ENCODE results near the gene TMEM53.

TMEM53 gene

GRCh38 chr1:44646261-44647110 lies 27.8 kb downstream of the TMEM53 start:
- DNase-seq: no peak

GRCh38 chr1:44645476-44646244 lies 28.6 kb downstream of the TMEM53 start:
- DNase-seq: no peak

DNA sequence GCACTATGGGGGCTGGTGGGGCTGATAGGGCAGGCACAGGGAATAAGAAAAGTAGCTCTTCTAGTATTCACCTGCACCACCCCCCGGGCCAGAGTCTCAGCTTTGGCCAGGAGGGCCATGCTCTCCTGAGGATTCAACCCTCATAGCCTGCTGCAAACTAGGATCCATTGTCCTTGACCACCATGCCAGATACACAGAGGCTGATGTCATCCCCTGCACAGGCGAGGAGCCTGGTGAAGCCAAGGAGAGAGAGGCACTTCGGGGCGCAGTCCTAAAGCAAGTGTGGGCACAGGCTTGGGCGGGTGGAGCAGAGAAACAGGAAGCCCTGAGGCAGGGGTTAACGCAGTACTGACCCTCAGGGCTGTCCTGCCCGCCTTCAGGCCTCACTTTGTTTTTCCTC lies 29.5 kb downstream of the TMEM53 start:
- no peak for DNase-seq

DNA sequence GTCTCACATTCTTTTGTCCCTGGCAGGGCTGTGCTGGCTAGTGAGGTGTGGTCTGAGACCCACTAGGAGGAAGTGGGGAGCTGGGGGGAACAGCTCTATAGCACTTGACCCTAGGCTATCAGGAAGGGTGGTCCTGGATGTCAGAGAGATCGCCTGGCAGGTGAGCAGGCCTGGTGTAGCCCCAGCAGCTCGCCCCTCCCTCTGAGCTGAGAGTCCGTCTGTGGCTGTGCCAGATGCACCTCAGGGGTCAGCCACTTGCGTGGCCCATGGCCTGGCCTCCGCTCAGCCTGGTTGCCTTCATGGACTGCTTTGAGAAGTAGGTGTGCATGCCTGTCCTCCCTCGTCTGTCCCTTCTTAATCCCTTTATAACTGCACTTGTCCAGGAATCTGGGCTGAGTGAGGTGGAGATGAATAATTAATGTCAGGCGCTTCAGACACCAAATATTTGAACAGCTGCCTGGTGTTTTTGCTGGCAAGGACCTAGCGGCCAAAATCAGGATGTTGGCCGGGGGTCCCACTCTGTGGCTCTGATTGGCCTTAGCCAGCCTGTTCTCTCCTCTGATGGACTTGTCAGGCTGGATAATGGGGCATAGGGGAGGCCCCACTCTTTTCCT lies 30.5 kb downstream of the TMEM53 start:
- DNase-seq: no peak

- DNase-seq: no peak
These were observed 31.4 kb downstream of the TMEM53 start for GRCh38 chr1:44642925-44643324.

DNA sequence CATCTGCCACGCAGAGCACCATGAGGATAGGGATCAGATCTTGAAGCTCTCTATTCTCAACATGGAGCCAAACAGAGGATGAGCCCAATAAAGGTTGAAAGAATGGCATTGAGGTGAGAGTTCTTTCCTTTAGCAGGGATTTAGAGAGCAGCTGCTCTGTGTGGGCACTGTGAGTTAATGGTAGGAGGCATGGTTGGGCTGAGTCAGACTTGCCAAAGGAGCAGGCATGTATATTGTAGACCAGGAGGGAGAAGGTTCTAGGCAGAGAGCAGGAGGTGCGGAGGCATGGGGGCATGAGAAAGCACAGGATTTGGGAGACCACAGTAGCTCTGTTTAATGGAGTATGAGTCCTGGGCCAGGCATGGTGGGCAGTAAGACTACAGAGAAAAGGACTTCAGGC lies 32.0 kb downstream of the TMEM53 start:
- DNase-seq: no peak

GRCh38 chr1:44641126-44642102 lies 32.9 kb downstream of the TMEM53 start:
- no peak for DNase-seq

GRCh38 chr1:44640200-44640853 lies 34.0 kb downstream of the TMEM53 start:
- no peak for DNase-seq

DNA sequence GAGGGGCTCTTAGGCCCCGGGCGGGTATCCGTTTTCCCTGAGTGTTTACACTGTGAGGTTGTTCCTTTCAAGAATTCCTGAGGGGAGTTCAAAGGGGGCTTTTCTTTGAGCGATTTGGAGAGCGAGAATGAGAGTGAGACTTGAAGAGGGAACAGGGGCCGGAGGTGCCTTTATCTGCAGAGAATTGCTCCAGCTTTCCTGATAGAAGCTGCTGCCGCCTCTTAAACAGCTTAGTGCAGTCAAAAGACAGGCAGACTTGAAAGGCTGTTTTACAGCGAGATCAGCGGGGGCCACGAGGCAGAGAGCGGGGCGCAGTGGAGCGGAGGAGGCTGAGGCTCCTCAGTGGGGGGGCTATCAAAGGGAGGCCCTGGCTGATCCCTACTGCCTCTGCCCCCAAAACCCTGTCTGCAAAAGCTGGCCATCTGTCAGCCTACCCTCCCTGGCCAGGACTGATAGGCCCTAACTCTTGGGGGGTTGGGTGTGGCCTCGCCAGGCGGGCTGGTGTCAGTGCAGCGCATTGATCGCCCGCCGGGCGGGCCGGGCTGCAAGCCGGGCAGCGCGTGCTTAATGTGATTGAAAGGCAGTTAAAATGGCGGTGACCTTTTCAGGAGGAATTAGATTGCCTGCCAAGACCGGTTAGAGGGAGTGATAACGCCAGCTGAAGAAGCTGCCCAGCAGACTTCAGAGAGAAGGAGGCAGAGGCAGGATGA lies 36.4 kb downstream of the TMEM53 start:
- no peak for DNase-seq

- no peak for DNase-seq
These were observed 37.3 kb downstream of the TMEM53 start for GRCh38 chr1:44636688-44637598.

- no peak for DNase-seq
These were observed 38.1 kb downstream of the TMEM53 start for GRCh38 chr1:44636083-44636687.

DNA sequence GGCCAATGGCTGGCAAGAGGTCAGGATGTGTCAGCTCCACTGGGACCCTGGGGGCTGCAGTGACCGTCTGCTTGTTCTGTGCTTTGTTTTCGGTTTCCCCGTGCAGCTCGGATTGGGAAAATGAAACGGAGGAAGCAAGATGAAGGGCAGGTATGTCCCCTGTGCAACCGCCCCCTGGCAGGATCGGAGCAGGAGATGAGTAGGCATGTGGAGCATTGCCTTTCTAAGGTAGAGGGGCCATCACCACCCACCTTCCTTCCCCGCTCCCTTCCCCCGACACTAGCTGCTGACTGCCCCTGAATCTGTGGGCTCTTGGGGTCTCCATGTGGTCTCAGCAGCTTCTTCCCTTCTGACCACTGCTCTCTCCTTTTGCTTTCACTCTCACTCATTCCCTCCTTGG lies 38.8 kb downstream of the TMEM53 start:
- no peak for DNase-seq

DNA sequence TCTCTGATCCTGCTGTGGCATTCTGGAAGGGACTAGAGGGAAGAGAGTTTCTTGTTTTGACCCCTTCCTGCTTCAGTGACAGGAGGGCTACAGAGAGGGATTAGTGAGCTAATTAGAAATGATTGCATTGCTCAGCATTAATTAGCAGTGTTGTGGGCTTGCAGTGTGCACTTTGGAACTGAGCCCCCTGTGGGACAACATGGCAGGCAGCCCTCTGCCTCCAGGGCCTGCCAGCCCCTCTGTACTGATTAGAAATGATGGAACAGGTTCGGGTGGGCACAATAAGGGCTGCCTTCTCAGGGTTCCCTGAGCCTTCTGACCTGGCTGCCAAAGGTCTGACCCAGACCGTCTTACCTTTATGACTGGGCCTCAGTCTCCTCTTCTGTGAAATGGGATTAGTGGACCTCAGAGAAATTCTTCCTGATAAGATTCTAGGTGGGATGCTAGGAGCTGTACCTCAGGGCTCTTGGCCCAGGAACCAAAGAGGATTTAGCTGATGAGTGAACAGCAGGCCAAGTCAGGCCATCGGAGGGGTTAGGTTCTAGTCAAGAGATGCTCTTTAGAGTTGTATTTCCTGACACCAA lies 39.6 kb downstream of the TMEM53 start:
- DNase-seq: no peak

DNA sequence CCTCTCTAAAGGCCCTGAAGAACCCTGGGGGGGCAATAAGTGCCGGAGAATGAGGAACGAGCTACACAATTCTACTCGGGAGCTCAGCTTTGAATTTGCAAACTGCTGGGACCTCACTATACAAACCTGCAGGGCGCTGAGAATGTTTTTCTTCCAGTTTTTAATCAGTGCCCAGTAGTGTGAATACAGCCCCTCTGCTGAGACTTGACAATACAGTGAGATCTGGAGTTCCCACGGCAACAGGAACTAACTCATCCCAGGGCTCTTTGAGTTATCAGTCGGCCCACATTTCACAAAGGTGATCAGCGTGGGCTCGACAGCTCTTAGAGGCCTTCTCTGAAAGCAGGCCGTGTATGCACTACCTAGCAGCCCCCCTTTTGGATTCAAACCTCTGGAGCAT lies 41.7 kb downstream of the TMEM53 start:
- peak; percentile 16 for DNase-seq

DNA sequence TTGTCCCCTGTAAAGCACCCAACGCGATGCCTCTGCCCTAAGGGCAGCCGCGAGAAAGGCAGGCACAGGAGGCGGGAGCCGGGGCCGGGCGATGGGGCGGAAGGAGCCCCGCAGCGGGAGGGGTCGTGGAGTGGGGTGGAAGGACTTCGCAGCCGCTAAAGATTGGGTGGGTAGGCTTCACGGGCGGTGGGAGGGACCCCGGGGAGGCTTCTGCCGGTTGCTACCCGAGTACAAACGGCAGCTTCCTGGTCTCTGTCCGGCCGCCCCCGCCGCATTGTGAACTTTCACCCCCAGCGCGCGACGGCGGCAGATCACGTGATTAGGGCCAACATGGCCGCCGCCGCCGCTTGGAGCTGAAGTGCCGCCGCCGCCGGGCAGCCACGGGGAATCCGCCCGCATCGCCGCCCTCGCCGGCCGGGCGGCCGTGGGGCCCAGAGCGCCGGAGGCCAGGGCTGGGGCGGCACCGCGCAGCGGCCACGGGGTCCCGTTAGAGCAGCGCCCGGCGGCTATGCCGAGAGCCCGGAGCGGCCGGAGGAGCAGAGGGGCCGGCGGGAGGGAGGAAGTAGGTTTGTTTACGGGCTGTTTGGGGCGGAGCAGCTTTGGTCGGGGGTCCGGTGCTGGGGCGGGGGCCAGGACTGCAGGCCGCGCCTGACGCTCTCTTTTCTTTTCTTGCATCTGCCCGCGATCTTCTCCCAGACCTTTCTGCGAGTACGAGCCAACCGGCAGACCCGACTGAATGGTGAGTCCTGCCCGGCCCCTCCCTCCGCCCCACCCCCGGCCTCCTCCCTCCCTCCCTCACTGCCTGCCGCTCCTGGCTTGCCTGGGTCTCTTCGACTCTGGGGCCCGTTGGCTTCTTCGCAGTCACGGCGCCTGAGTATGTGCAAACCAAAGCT lies 42.4 kb downstream of the TMEM53 start:
- DNase-seq: peak; percentile 86

GRCh38 chr1:44631333-44631646 lies 43.0 kb downstream of the TMEM53 start:
- DNase-seq: no peak

DNA sequence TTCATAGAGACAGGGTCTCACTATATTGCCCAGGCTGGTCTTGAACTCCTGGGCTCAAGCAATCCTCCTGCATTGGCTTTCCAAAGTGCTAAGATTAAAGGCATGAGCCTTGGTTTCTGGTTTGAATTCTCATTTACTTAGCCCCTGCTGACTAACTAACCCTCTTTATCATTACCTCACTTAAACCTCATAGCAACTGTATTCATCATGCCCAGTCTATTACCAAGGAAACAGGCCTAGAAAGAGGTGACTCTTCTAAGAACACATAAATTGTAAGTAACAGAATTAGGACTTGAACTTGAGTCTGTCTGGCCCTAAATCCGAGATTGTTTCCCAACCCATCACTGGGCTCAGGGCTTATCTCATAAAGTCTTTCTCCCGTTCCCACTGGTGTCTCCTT lies 44.2 kb downstream of the TMEM53 start:
- peak; percentile 6 for DNase-seq

Measured in fibroblast of skin of back (primary cell).